Right renal pelvis (tissue), 4 donors: ENCODE data around the gene G6PC1. TPM values are rescaled to one million over a fixed set of nuclear protein-coding genes. Genes with fewer than 3 reads are reported as not detected.

Experiments
- DNase-seq, 4 donors: peaks; one replicate each; pipeline ENCODE4 v3.0.0-alpha.2; 2013; ENCODE audit warnings: low read depth in 4 of 4, low spot score in 3 of 4, missing footprints in 1 of 4
- polyA plus RNA-seq, 4 donors: library from polyadenylated mRNA; unstranded; fragments of 120-200 nt; gene quantifications; one replicate each; pipeline ENCODE4 v1.2.1, GENCODE V29; 2013; ENCODE audit not compliant: insufficient read length in 4 of 4

The G6PC1 gene
- polyA plus RNA-seq, 4 donors = 4.2 to 7.6 (median 4.9) TPM

DNA sequence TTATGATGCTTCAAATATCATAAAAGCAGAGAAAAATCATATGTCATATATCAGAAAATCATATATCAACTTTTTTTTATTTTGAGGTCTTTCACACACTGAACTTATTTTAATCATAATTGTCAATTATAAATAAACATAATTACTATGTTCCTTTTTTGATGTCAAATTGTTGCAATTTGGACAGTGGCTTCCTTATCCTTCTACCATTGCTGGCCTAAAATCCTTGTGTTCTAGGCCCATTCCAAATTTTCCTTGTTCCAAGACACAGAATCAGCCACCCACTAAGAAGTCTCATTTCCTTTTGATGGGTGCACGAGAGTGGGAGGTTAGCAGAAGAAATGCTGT lies 28.9 kb downstream of the G6PC1 start:
- no peak for DNase-seq

- peak in 2 of 4 donors; percentile 33 for DNase-seq
Measured at GRCh38 chr17:42937712-42938596, 37.4 kb downstream of the G6PC1 start.

DNA sequence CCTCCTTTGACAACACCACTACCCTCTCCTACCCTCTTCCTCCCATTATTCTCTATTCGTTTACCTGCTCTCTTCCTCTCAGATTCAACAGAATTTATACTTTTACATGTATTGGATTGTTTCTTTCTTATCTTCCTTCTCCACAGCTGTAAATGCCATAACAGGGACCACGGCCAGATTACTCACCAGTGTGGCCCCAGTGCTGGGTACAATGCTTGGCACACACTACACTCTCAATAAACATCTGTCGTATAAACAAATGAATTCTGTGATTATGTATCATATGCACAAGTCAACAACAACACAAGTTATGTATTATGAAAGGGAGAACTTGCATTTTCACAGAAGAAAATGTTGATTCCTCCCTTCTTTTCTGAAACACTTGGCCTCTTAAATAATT lies 43.6 kb downstream of the G6PC1 start:
- DNase-seq = no peak

- no peak for DNase-seq
Measured at GRCh38 chr17:42946812-42947211, 46.2 kb downstream of the G6PC1 start.

- DNase-seq = no peak
Measured at GRCh38 chr17:42950044-42950783, 49.6 kb downstream of the G6PC1 start.

Other genes with a start within 250 kb of the G6PC1 start
- gene TUBG2, start 241.5 kb upstream of the G6PC1 start, polyA plus RNA-seq = 10 to 100 TPM; 21.6 to 28.1 (median 25.9) TPM
- gene PLEKHH3, start 223.8 kb upstream of the G6PC1 start, polyA plus RNA-seq = 10 to 100 TPM; 13.5 to 19.4 (median 15.1) TPM
- gene CCR10, start 219.0 kb upstream of the G6PC1 start, polyA plus RNA-seq = 1 to 10 TPM; 1.1 to 2.2 (median 1.3) TPM
- gene CNTNAP1, start 218.3 kb upstream of the G6PC1 start, polyA plus RNA-seq = 10 to 100 TPM in 1 of 4 donors, 1 to 10 TPM in 3; 8.4 to 10.1 (median 8.5) TPM
- 10 to 100 TPM; 37.0 to 50.2 (median 45.4) TPM for gene EZH1, start 155.8 kb upstream of the G6PC1 start, polyA plus RNA-seq
- gene RAMP2, start 139.6 kb upstream of the G6PC1 start, polyA plus RNA-seq = 100 to 1,000 TPM; 104 to 113 (median 110) TPM
- gene VPS25, start 127.3 kb upstream of the G6PC1 start, polyA plus RNA-seq = 10 to 100 TPM; 85.0 to 90.7 (median 88.9) TPM
- 10 to 100 TPM; 11.3 to 14.7 (median 12.2) TPM for gene WNK4, start 120.2 kb upstream of the G6PC1 start, polyA plus RNA-seq
- 100 to 1,000 TPM; 166 to 178 (median 172) TPM for gene COA3, start 102.1 kb upstream of the G6PC1 start, polyA plus RNA-seq
- gene CNTD1, start 101.9 kb upstream of the G6PC1 start, polyA plus RNA-seq = 1 to 10 TPM; 1.7 to 3.1 (median 2.0) TPM
- gene BECN1, start 76.5 kb upstream of the G6PC1 start, polyA plus RNA-seq = 10 to 100 TPM; 64.8 to 78.0 (median 69.2) TPM
- 100 to 1,000 TPM; 107 to 121 (median 119) TPM for gene PSME3, start 67.4 kb upstream of the G6PC1 start, polyA plus RNA-seq
- gene AOC2, start 56.2 kb upstream of the G6PC1 start, polyA plus RNA-seq = 1 to 10 TPM in 3 of 4 donors, under 1 TPM in 1; 0.83 to 1.2 (median 1.2) TPM
- 1 to 10 TPM; 5.3 to 7.5 (median 6.5) TPM for gene AOC3, start 49.6 kb upstream of the G6PC1 start, polyA plus RNA-seq
- 10 to 100 TPM; 47.6 to 56.2 (median 52.2) TPM for gene AARSD1, start 63.7 kb downstream of the G6PC1 start, polyA plus RNA-seq
- gene PTGES3L, start 79.3 kb downstream of the G6PC1 start, polyA plus RNA-seq = 1 to 10 TPM; 2.1 to 2.4 (median 2.2) TPM
- 10 to 100 TPM; 15.4 to 17.0 (median 15.8) TPM for gene RUNDC1, start 79.8 kb downstream of the G6PC1 start, polyA plus RNA-seq
- 1,000 to 10,000 TPM; 1,352 to 1,628 (median 1,460) TPM for gene RPL27, start 97.6 kb downstream of the G6PC1 start, polyA plus RNA-seq
- gene IFI35, start 106.0 kb downstream of the G6PC1 start, polyA plus RNA-seq = 10 to 100 TPM in 3 of 4 donors, 1 to 10 TPM in 1; 7.8 to 13.5 (median 10.6) TPM
- gene VAT1, start 121.6 kb downstream of the G6PC1 start, polyA plus RNA-seq = 100 to 1,000 TPM; 112 to 143 (median 120) TPM
- gene RND2, start 124.4 kb downstream of the G6PC1 start, polyA plus RNA-seq = 1 to 10 TPM; 2.9 to 3.8 (median 3.6) TPM
- 10 to 100 TPM; 13.0 to 16.1 (median 15.5) TPM for gene BRCA1, start 224.6 kb downstream of the G6PC1 start, polyA plus RNA-seq